ENCODE measurements around the gene WIPF2.
"Not testable (repeated sequence)": the region's sequence is repeated elsewhere in the genome, so short reads cannot be mapped to it uniquely, and the experiment has no call there.

Gene WIPF2

DNA sequence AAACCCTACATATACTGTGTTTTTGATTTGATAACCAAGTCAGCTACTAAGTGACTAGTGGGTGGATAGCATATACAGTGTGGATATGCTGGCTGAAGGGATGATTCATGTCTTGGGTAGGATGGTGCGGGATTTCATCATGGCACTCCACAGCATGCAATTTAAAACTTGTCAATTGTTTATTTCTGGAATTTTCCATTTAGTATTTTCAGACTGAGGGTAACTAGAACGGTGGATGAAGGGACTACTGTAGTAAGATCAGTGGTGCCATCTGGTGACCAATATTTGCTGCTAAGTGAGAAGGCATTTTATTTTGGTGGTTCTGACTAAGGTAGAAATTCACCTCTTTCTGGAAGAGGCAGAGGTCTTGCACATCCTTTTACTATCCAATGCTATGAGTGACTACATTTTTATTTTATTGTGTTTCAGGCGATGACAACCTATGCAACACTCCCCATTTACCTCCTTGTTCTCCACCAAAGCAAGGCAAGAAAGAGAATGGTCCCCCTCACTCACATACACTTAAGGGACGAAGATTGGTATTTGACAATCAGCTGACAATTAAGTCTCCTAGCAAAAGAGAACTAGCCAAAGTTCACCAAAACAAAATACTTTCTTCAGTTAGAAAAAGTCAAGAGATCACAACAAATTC, 71.7 kb downstream of the WIPF2 start:
- TF ChIP-seq CTCF (IDR thresholded peaks at IDR 0.05; ENCODE audit: extremely low read depth, insufficient read depth, missing control alignments): peak; percentile 68
- in situ Hi-C loops (cut with MboI; ENCODE audit: low pct_unique_long_range_greater_than_20kb, low sequenced_read_pairs, unreplicated experiment): no loop called here
- no peak for DNase-seq (ENCODE audit: low spot score)

DNA sequence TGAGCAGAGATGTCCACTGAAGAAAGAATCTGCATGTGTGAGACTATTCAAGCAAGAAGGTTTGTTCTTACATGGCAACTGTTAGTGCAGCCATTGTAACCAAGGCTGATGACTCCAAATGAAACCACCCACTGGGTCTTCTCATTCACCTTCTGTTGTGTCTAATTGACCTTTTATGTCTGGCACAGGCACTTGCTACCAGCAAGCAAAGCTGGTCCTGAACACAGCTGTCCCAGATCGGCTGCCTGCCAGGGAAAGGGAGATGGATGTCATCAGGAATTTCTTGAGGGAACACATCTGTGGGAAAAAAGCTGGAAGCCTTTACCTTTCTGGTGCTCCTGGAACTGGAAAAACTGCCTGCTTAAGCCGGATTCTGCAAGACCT, 72.2 kb downstream of the WIPF2 start:
- in situ Hi-C loops (cut with MboI; ENCODE audit: low pct_unique_long_range_greater_than_20kb, low sequenced_read_pairs, unreplicated experiment): no loop called here
- DNase-seq (ENCODE audit: low spot score): no peak
- TF ChIP-seq CTCF (IDR thresholded peaks at IDR 0.05; ENCODE audit: extremely low read depth, insufficient read depth, missing control alignments): no peak

- no peak for TF ChIP-seq CTCF (IDR thresholded peaks at IDR 0.05; ENCODE audit: extremely low read depth, insufficient read depth, missing control alignments)
- in situ Hi-C loops (cut with MboI; ENCODE audit: low pct_unique_long_range_greater_than_20kb, low sequenced_read_pairs, unreplicated experiment): no loop called here
- DNase-seq (ENCODE audit: low spot score): no peak
Measured at GRCh38 chr17:40293363-40293762, 74.3 kb downstream of the WIPF2 start.

DNA sequence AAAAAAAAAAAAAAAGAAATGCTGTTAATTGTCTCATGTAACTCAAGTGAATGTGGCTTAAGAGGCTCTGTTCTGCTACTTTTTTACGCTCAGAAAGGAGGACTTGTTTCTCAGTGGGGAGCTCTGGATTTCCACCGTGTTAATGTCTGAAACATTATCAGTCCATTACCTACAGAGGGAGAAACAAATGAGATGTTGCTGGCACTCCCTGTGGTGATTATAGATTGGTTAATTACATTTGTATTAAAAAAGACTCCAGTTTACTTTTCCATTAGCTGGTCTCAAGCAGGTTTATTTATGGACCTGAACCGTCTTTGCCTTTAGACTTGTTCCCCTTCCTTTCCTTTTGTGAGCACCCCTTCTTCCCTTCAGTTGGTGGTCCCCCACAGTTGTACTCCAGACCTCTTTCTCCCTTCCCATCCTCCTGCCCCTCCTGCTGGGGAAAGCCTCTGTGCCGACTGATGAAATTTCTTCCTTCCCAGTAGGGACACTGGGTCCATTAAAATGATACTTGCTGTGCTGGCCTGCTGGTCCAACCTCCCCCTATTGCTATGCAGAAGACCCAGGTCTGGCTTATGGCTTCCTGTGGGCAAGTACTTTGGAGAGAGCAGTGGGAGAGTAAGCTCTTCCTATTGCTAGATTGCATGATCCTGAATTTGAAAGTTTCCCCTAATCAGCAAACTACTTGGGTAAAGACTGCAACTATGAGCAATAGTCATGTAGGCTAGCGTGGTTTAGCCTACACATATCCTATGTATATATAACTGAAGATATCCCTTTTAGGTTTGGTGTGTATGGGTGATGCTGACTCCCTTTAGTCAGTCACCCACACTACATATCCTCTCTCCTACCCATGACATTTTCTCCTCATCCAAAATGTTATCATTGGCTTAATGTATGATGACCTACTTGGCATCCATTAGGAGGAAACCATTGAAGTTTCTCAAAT, 76.7 kb downstream of the WIPF2 start:
- in situ Hi-C loops (cut with MboI; ENCODE audit: low pct_unique_long_range_greater_than_20kb, low sequenced_read_pairs, unreplicated experiment): no loop called here
- DNase-seq (ENCODE audit: low spot score): no peak
- TF ChIP-seq CTCF (IDR thresholded peaks at IDR 0.05; ENCODE audit: extremely low read depth, insufficient read depth, missing control alignments): no peak

- in situ Hi-C loops (cut with MboI; ENCODE audit: low pct_unique_long_range_greater_than_20kb, low sequenced_read_pairs, unreplicated experiment): no loop called here
- no peak for TF ChIP-seq CTCF (IDR thresholded peaks at IDR 0.05; ENCODE audit: extremely low read depth, insufficient read depth, missing control alignments)
- no peak for DNase-seq (ENCODE audit: low spot score)
Measured at GRCh38 chr17:40297511-40297910, 78.4 kb downstream of the WIPF2 start.

- no peak for DNase-seq (ENCODE audit: low spot score)
- in situ Hi-C loops (cut with MboI; ENCODE audit: low pct_unique_long_range_greater_than_20kb, low sequenced_read_pairs, unreplicated experiment): no loop called here
- no peak for TF ChIP-seq CTCF (IDR thresholded peaks at IDR 0.05; ENCODE audit: extremely low read depth, insufficient read depth, missing control alignments)
Measured at GRCh38 chr17:40298726-40299125, 79.6 kb downstream of the WIPF2 start.

GRCh38 chr17:40299159-40299757, 80.2 kb downstream of the WIPF2 start:
- DNase-seq (ENCODE audit: low spot score); in situ Hi-C loops (cut with MboI; ENCODE audit: low pct_unique_long_range_greater_than_20kb, low sequenced_read_pairs, unreplicated experiment): not testable (repeated sequence)

Data from GM13977 (cell line).